ENCODE data around the gene PDZD4. TPM values are rescaled to one million over a fixed set of nuclear protein-coding genes. Genes with fewer than 3 reads are reported as not detected.

PDZD4 gene
- polyA plus RNA-seq, 1 donor: 2.4 TPM

GRCh38 chrX:153868576-153869472 lies 38.5 kb upstream of the PDZD4 start:
- no peak for DNase-seq (ENCODE audit: low read depth)

GRCh38 chrX:153867671-153868070 lies 37.3 kb upstream of the PDZD4 start:
- no peak for DNase-seq (ENCODE audit: low read depth)

GRCh38 chrX:153867139-153867538 lies 36.8 kb upstream of the PDZD4 start:
- DNase-seq (ENCODE audit: low read depth): no peak

GRCh38 chrX:153866302-153867019 lies 36.1 kb upstream of the PDZD4 start:
- no peak for DNase-seq (ENCODE audit: low read depth)

GRCh38 chrX:153865685-153866084 lies 35.3 kb upstream of the PDZD4 start:
- no peak for DNase-seq (ENCODE audit: low read depth)

- DNase-seq (ENCODE audit: low read depth): no peak
Observed at GRCh38 chrX:153865321-153865580, 34.9 kb upstream of the PDZD4 start.

GRCh38 chrX:153864561-153865320 lies 34.4 kb upstream of the PDZD4 start:
- no peak for DNase-seq (ENCODE audit: low read depth)

GRCh38 chrX:153864101-153864500 lies 33.8 kb upstream of the PDZD4 start:
- no peak for DNase-seq (ENCODE audit: low read depth)

- no peak for DNase-seq (ENCODE audit: low read depth)
Observed at GRCh38 chrX:153863251-153863991, 33.1 kb upstream of the PDZD4 start.

- no peak for DNase-seq (ENCODE audit: low read depth)
Observed at GRCh38 chrX:153862369-153863250, 32.3 kb upstream of the PDZD4 start.

- DNase-seq (ENCODE audit: low read depth): no peak
Observed at GRCh38 chrX:153861733-153862310, 31.5 kb upstream of the PDZD4 start.

- no peak for DNase-seq (ENCODE audit: low read depth)
Observed at GRCh38 chrX:153861151-153861550, 30.8 kb upstream of the PDZD4 start.

GRCh38 chrX:153857348-153857903 lies 27.1 kb upstream of the PDZD4 start:
- DNase-seq (ENCODE audit: low read depth): no peak

- no peak for DNase-seq (ENCODE audit: low read depth)
Observed at GRCh38 chrX:153854702-153855101, 24.4 kb upstream of the PDZD4 start.

- no peak for DNase-seq (ENCODE audit: low read depth)
Observed at GRCh38 chrX:153853902-153854267, 23.5 kb upstream of the PDZD4 start.

GRCh38 chrX:153853180-153853901 lies 23.0 kb upstream of the PDZD4 start:
- DNase-seq (ENCODE audit: low read depth): no peak

GRCh38 chrX:153851981-153852380 lies 21.6 kb upstream of the PDZD4 start:
- no peak for DNase-seq (ENCODE audit: low read depth)

GRCh38 chrX:153848325-153848724 lies 18.0 kb upstream of the PDZD4 start:
- no peak for DNase-seq (ENCODE audit: low read depth)

GRCh38 chrX:153845842-153846241 lies 15.5 kb upstream of the PDZD4 start:
- no peak for DNase-seq (ENCODE audit: low read depth)
